Left ventricle myocardium superior (tissue), 1 donor: Measurements from ENCODE around the gene GMDS. TPM values are rescaled to one million over a fixed set of nuclear protein-coding genes. Genes with fewer than 3 reads are reported as not detected.

Experiments
- ATAC-seq: fragments of 200-7000 bp; cut with Tn5 transposase; one replicate; pipeline ENCODE4 v1.9.1; 2020; ENCODE audit warnings: mild to moderate bottlenecking, moderate library complexity
- DNase-seq: peaks from one replicate; pipeline ENCODE4 v3.0.0-alpha.2; 2020
- intact Hi-C: fragments of 100-400 bp; cut with micrococcal nuclease; formaldehyde crosslinking; loops from one replicate; pipeline ENCODE4 v1.11.0; 2022
- total RNA-seq: library from RNA; stranded (reverse); fragmentation: NEBNext Ultra II Directional; extraction: Animal tissue kit (Norgen Biotek cat#: 25700); gene quantifications from one replicate; pipeline ENCODE4 v1.2.1, GENCODE V29; 2021
- donor health status: DM: no; HTN: yes; CAD: no; lungs with severe emphysema.

GMDS gene
- total RNA-seq, 1 donor from 2014 or later = 6.4 TPM

DNA sequence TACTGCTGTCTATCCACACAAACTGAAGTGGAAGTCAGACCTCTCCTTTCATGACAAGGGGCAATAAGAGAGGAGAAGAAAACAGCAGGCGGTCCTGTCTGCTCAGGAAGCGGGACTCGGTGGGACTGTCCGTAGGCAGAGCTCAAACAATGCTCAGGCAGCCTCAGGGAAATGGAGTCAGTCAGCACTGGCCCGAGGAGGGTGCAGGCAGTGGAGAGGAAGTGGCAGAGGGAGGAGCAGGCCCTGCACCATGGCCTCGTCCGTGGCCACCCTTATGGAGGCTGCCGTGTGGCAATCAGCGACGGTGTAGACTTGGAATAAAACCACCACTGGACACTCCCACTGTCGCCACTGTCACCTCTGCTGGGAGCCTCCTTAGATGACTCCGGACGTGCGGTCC lies 616.1 kb downstream of the GMDS start:
- ATAC-seq (no peak), DNase-seq (no peak)
- intact Hi-C loops = no loop called here

DNA sequence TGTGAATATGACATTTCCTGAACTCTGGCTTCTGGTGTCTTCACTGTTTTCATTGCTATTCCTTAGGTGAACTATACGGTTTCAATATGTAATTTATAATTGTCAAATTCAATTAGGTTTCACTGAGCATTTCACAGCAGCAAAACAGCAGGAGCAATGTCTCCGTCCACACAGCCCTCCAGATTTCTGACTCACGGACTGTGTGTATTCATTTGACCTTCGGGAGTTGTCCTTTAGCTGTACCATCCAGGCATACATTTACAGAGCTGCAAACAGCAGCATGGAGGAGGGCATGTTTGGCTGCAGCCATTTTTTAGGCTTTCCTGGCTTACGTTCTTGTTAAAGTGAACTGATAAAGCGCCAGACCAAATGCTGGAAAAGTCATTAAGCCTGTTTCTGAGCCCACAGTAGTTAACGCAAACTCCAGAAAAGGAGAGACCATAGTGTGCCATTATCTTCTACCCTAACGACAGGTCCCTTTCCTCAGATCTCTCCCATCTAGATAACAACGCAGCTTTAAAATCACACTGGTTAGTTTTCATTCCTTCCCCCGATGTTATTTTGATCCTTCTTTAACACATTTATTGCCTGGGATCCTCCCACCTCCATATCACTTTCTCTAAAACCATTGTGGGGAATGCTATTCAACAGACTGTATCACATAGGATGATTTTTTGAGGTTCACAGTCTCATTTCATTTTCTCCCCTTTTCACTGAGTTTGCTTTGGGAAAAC lies 617.4 kb downstream of the GMDS start:
- DNase-seq = no peak
- ATAC-seq = no peak
- intact Hi-C loops = no loop called here

DNA sequence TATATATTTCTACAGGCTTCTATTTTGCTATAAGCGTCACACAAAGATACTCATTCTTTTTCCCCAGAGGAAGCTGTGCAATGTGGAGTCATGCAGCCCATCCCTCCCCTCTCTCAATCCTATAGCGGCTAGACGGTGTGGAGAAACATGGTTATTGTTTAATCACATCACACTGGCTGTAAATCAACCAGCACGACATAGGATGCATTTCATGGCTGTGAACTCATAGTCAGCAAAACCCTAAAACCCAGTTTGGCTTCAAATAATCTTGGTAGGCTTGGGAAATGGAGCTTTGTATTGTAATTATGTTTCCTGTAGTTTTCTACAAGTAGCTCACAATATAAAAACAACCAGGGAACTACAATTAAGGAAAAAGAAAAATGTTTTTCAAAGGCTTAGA lies 618.9 kb downstream of the GMDS start:
- DNase-seq (no peak), ATAC-seq (no peak)
- intact Hi-C loops = no loop called here

DNA sequence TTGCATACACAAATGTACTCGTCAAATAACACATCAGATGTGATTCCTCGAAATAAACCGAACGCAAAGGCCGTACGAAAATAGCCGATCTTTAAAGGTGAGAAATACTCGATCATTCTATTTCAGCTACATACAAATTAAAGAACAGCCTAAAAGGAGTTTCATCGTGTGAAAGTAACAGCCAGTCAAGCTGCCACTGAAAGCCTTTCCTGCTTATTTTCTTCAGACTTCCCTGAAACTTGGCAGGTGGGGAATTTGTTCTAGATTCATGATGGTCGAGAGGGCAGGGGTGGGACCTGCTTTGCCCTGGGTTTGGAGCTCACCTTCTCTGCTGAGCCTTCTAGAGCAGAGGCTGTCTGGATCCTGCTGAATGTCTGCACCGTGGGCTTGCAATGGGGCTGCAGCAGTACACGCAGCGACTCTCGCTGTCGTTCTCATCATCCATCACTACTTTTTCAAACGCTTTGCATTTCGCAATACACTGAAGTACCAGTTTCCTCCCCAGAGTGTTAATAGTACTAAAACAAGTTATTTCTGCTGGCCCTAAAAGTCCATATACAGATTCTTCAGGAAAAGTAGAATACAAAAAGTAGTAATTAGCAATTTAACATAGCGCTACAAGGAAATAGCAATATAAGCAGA lies 619.5 kb downstream of the GMDS start:
- ATAC-seq (no peak), DNase-seq (no peak)
- intact Hi-C loops = no loop called here

DNA sequence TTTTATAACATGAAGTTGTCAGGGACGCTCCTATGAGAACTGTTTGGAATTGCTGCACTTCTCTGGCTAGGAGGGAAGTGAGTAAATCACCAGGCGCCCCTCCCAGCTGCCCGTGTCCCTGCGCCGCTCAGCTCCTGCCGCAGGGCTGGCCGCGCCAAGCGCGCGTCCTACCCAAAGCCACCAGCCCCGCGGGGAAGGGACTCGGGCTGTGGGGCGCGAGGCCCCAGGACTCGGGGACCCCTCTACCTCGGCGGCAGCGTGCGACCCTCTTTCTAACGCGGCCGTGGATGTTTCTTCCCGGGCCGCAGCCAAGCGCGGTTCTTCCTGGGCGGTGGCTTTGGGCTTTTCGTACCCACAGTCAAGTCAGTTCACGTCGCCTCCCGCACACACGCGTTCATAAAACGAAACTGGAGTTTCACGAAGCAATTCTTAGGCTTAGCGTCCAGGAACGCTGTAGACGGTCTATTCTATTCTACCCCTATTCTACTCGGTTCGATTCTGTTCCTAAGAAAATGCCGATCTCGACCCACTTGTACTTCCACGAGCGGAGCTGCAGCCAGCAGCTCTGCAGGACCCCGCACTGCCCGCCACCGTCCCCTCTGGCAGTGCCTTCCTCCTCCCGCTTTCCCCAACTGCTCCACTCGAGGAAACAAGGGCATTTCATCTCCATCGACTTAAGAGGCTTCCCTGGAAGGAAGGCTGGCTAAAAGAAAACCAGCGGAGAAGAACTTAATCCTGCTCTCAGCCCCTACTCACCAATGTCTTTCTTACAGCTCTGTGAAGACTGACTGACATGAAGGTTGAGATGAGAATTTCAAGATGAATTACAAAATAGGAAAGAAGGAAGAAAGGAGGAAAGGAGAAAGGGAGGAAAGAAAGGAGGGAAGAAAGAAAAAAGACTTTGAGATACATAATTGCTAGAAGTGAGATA lies 620.3 kb downstream of the GMDS start:
- DNase-seq (peak; percentile 57), ATAC-seq (peak; percentile 82)
- intact Hi-C loops = no loop called here

DNA sequence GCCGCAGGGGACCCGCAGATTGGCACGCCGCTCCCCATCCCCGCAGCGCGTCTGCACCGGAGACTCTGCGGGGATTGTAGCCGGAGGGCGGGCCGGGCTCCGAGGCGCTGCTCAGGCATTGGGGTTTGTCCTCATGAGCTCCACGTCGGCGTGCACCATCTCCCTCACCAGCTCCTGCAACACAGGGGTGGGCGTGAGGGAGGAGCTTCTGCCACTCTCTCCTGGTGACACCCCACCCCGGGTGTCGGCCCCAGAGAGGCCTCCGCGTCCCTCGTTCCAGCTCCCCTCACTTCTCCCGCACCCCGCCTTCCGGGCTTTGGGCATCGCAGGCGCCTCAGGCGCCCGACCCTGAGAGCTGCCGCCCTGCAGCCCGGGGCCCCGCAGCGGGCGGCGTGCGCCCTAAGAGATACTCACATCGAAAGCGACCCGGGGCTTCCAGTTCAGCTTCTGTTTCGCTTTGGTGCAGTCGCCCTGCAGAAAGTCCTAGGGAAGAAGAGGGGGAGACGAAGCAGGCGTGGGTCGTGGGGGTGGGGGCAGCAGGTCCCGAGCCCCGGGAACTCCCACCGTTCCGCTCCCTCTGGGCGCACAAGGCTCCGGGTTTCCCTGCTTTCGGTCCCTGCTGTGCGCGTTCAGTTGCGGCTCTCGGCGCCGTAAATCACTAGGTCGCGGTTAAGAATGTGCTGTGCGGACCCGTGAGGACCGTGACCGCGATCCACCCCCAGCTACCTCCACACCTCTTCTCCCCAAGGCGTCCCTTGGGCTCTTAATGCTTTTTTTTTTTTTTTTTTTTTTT lies 621.2 kb downstream of the GMDS start:
- intact Hi-C loops = no loop called here
- ATAC-seq (peak; percentile 46), DNase-seq (no peak)

DNA sequence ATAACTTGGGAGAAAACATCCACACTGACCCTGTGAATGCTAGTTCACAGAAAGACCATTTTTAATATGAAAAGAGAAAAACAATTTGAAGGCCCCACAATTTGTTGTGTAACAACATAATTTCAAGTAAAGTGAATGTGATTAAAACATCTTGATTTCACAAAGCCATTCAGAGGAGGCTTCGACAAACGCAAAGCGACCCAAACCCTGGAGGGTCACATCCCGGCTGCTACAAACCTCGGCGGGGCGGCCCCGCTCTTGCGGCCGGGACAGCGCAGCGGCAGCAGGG lies 621.7 kb downstream of the GMDS start:
- intact Hi-C loops = no loop called here
- ATAC-seq (no peak), DNase-seq (no peak)

DNA sequence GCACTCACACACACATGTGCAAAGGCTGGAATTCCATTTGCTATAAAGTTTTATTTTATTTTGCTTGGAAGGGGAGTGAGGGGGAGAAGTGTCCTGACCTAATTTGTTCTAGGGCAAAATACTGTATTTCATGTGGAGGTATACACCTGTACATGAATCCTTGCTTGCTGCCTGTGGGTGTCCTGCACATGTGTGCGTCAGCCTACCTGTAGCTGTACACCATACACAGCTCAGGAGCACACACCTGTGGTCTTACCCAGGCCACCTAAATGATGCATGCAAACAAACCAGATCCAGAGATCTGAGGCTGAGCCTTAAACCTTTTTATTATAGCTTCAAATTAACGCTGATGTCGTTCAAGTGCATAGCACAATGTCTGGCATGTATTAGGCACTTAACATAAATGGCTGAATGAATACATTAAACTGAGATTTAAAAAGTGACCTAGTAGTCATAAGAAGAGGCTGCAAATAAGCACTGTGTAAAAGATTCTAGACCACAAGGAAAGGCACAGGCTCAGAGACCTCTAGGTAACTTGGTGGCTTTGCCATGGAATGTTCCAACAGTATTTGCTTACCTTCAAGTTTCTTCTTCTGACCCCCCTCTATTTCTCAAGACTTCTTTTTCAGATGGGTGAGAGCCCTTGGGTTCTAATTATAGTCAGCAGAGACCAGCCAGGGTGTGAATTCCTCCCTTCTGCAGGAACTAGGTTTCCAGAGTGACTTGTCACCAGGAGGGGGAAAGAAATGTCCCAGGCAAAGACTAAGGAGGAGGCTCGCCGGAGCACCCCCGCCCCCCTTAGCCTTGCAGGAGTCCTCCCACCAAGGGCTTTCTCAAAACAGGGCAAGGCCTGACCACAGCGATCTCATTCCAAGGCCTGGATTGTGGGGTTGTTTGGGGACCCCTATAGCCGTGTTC lies 622.3 kb downstream of the GMDS start:
- ATAC-seq = no peak
- no peak for DNase-seq
- intact Hi-C loops = no loop called here

DNA sequence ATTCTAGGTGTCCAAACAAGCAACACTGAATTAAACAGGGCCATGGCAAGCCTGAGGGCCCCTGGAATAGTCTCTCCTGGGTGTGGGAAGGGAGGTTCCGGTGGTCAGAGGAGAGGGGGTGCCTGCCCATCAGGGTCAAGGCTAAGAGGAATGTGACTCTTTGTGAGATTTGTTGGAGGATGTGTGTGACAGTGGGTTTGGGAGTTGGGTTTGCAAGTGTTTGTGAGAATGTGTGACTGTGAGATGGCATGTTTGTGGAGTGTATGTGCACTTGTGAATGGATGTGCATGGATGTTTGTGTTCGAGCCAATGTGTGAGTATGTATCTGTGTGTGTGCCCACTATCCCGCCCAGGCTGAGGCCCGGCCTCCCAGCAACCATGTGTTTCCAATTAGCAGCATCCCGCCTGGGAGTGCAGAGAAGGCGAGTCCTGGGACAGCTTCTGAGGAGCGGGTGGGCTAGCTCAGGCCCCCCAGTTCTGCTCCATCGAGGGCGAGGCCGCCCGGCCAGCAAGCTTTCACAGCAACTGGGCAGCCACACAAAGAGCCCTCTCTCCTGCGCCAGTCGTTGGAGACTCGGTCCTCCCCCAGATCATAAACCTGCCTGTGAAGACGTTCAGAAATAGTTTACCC lies 623.1 kb downstream of the GMDS start:
- ATAC-seq = no peak
- intact Hi-C loops = no loop called here

DNA sequence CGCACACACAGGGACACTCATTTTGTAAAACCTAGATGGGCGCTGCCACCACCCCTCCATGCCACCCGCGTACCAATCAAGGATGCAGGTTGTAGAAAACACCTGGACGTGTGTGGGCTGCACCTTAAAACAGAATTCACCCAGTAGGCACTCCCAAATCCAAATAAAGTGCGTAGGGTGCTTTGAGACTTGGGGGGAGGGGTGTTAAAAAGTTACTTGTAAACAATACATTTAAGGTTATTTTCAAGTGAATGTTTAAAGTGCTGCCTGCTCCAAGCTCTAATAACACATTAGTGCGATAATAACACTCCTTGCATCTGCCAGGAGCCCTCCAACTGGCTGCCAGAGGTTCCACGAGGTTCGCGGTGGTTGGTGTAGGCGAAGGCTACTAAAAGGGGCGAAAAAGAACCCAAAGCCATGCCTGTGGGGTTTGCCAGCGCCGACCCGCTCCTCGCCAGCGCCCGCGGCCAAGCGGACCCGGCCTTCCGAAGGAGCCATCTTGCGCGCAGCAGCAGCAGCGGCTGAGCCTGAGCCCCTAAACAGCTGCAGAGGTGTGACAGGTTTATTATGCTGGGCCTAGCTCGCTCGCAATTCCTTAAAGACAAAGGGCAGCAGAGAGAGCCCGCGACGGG lies 624.2 kb downstream of the GMDS start:
- no peak for DNase-seq
- intact Hi-C loops = no loop called here
- no peak for ATAC-seq

More for the DNA sequence above, 623.1 kb downstream of the GMDS start:
- no peak for DNase-seq

DNA sequence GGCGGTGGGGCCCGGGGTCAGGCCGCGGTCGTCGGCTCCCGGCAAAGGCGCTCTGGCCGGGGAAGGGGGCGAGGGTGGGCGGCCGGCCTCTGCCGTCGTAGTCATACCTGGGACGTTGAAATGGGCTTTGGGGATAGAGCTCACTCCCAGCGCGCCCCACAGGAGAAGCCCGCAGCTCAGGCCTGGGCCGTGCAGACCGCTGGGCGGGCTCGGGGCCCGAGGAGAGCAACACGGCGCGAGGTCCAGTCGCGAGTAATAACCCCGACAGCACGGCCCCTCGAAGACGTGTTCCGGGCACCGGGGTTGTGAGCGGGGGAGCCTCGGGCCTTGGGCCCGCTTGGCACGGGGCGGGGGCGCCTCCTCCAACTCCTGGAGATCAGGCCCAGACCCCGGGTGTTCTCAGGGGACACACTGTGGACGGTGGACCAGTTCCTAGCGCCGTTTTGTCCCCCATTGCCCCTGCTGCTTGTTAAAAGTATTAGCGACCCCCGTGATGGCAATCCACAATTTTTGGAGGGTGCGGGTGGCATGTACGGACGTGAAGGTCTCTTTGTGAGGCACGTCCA lies 624.8 kb downstream of the GMDS start:
- ATAC-seq (no peak), DNase-seq (no peak)
- intact Hi-C loops = no loop called here

DNA sequence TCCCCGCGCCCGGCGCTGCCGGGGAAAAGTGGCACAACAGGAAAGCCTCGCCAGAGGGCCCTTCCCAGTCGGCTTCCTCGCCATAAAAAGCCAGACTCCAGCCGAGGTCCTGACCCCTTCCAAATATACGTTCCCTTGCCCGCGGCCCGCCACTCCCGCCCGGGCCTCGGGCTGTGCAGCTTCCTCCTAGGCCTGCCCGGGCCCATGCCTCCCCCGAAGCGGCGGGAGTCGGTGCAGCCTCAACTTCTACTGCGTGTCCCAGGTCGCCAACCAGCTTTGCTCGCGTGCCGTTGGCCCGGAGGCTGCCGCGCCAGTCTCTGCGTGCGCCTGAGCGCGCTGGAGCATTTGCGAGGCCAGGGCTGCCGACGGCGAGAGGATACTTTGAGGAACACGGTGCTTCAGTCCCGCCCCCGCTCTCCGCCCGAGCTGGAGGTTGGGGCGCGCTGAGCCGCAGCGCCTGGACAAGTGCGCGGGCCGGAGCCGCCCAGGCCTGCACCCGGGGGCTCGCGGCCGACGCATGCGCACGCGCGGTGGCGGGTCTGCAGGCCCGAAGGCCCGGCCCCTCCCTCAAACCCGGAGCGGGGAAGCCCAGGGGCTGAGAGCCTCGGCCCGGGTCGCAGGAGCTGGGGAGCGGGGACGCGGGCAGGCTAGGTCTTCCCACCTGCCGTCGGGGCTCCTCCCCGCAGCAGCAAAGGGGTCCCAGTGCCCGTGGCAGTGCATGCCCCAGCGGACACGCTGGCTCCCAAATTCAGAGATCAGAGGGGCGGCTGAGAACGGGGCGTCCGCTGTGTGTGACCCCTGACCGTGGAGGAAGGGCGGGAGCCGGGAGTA lies 625.5 kb downstream of the GMDS start:
- ATAC-seq (peak; percentile 20), DNase-seq (no peak)
- intact Hi-C loops = no loop called here

DNA sequence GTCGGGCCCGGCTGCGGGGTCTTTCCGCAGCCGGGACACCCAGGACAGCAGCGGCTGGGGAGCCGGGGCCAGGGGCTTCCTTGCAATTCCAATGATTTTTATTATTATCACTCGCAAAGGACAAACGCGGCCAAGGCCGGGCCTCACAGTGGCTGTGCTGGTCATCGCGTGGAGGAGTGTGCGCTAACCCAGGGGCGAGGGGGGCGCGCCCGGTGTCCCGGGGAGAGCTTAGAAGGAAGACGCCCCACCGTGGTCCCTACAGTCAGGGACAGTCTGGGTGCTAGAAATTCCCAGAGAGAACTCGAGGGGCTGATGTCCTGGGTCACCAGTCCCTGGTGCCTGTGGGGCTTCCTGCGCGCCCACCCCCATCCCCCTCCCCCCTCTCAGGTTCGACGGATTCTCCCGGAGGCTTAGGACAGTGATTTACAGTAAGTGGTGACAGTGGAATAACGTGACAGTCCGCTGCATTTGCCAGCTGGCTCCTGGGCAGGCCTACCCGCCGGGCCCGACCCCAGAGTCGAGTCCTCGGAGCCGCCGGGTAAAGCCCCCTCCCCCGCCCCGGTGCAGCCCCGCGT lies 626.2 kb downstream of the GMDS start:
- ATAC-seq = no peak

DNA sequence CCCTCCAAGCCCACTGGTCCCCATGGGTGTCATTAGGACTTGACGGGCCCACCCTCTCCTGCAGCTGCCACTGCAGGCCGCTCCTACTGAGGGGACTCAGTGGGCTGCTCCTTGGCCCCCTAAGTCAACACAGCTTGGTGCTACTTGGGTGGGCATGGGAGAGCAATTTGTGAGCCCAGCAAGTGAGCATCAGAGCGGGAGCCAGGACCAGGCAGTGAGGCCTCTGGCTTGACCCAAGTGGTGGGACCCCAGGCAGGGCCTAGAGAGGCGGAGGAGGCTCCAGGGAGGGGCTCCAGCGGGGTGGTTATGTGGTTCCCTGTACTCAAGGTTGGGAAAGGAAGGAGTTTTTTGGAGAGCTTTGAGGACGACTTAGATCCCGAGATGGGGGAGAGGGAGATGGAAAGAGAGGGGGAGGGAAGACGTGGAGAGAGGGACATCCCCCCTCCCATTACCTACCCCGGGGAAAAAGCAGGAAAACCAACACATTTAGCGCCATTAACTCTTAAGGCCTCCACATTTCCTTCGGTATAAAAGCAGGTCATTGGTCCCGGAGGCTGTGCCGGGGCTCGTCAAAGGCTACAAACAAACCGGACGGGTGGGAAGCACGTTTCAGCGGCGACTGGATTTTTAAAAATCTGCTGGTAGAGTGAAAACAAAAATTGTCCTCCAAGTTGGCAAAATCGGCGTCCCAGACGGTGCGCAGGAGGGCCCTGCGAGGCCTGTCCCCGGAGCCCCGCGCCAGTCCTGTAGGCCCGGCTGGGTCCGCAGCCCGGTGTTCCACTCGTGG lies 626.9 kb downstream of the GMDS start:
- DNase-seq = no peak
- intact Hi-C loops = no loop called here
- no peak for ATAC-seq

More for the DNA sequence above, 626.2 kb downstream of the GMDS start:
- no peak for DNase-seq
- intact Hi-C loops = no loop called here
